PFSK-1 (cell line): ENCODE measurements around the gene SLC2A1.

ENCODE experiments used
- FOXP2 ChIP-seq: optimal IDR thresholded peaks from 2 replicates; pipeline ENCODE3; 2011; ENCODE audit warnings: borderline replicate concordance, control low read depth, inconsistent platforms; ENCODE audit not compliant: insufficient read depth; ENCODE audit errors: extremely low read length, extremely low read depth
- POLR2AphosphoS5 ChIP-seq: IDR thresholded peaks from 2 replicates; pipeline ENCODE4 v1.6.1; 2012; ENCODE audit warnings: low read depth, mild to moderate bottlenecking, control low read depth, low read length, moderate library complexity
- SIN3A ChIP-seq: IDR thresholded peaks from 2 replicates; pipeline ENCODE4 v1.6.1; 2012; ENCODE audit warnings: mild to moderate bottlenecking, low read length, moderate library complexity, borderline replicate concordance; ENCODE audit not compliant: insufficient read depth
- TAF1 ChIP-seq: IDR thresholded peaks from 2 replicates; pipeline ENCODE4 v1.6.1; 2012; ENCODE audit warnings: low read length, control low read depth, borderline replicate concordance; ENCODE audit not compliant: insufficient read depth
- TF ChIP-seq, protein P1 (sequence below), 2 experiments: IDR thresholded peaks; 2 replicates each; pipeline versions ENCODE4 v1.6.1 to v1.8.0; 2011 to 2012; ENCODE audit warnings: low read depth in 2 of 2, low read length in 2 of 2, control low read depth in 1 of 2, inconsistent platforms in 1 of 2, mild to moderate bottlenecking in 1 of 2, moderate library complexity in 1 of 2; ENCODE audit not compliant: insufficient read depth in 1 of 2

SLC2A1 gene

DNA sequence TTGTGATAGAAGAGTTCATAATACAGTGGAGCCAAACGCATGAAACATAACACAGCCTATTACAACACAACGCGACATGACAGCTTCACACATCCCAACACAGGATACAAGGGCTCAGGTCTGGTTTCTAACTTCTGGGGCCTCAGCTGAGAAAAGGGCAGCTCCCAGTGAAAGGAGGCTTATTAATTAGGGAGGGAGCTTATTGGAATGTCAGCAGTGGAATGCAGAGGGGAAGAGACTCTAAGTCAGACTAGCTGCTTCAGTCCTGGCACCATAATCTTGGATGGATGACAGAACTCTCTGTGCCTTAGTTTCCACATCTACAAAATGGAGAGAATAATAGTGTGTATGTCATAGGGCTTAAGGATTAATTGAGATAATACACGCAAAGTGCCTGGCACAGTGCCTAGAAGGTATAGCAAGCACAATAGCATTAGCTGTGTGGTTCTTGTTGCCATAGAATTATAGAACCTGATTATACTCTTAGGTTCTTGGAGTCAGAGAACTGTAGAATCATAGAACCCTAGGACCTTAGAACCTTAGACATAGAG, 22.7 kb upstream of the SLC2A1 start:
- TF ChIP-seq TAF1 = no peak
- TF ChIP-seq, protein P1, sequence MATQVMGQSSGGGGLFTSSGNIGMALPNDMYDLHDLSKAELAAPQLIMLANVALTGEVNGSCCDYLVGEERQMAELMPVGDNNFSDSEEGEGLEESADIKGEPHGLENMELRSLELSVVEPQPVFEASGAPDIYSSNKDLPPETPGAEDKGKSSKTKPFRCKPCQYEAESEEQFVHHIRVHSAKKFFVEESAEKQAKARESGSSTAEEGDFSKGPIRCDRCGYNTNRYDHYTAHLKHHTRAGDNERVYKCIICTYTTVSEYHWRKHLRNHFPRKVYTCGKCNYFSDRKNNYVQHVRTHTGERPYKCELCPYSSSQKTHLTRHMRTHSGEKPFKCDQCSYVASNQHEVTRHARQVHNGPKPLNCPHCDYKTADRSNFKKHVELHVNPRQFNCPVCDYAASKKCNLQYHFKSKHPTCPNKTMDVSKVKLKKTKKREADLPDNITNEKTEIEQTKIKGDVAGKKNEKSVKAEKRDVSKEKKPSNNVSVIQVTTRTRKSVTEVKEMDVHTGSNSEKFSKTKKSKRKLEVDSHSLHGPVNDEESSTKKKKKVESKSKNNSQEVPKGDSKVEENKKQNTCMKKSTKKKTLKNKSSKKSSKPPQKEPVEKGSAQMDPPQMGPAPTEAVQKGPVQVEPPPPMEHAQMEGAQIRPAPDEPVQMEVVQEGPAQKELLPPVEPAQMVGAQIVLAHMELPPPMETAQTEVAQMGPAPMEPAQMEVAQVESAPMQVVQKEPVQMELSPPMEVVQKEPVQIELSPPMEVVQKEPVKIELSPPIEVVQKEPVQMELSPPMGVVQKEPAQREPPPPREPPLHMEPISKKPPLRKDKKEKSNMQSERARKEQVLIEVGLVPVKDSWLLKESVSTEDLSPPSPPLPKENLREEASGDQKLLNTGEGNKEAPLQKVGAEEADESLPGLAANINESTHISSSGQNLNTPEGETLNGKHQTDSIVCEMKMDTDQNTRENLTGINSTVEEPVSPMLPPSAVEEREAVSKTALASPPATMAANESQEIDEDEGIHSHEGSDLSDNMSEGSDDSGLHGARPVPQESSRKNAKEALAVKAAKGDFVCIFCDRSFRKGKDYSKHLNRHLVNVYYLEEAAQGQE (IDR thresholded peaks at IDR 0.05; ENCODE audit: insufficient read depth in 1 of 2, low read depth in 2 of 2, low read length in 2 of 2) = no peak
- TF ChIP-seq FOXP2 = no peak
- no peak for TF ChIP-seq SIN3A
- TF ChIP-seq POLR2AphosphoS5 = no peak

DNA sequence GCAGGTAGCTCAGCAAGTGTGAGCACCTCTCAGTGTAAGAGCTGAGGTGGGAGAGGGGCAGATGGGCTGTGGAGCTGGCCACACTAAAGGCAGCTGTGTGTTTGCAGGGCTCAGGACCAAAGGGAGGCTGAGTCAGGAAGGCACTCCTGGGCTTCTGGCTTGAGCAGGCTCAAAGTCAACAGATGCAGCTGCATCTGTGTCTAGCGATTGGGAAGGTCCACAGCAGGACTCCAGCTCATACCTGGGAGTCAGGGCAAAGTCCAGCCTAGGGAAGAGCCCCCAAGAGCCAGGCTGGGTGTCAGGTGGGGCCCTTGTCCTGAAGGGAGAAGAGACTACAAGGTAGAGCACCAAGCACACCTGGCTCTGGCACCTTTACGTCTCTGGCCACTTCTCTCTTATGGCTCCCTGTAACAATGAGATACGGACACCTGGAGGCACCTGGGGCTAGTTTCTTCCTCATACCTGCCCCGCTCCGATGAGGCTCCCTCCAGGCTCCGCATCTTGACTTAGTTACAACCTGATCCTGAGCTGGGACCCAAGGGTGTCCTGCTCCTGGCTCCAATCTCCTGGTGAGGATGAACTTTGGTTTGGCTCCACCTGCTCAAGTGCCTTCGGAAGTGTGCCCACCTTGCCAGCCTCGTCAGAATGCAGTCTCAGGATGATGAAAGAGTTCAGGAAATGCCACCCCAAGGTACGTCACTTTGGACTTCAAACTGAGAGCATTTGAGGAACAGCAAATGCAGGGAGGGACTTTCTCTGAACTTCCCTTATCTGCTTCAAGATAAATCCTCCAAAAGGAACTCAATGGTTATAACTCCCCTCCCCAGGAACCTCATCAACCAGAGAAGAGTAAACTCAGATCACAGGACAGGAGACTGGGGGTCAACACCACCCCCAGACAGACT, 21.5 kb upstream of the SLC2A1 start:
- TF ChIP-seq FOXP2 (no peak), SIN3A (no peak), TAF1 (no peak), POLR2AphosphoS5 (no peak)
- TF ChIP-seq, protein P1 (IDR thresholded peaks at IDR 0.05; ENCODE audit: insufficient read depth in 1 of 2, low read depth in 2 of 2, low read length in 2 of 2) = no peak

DNA sequence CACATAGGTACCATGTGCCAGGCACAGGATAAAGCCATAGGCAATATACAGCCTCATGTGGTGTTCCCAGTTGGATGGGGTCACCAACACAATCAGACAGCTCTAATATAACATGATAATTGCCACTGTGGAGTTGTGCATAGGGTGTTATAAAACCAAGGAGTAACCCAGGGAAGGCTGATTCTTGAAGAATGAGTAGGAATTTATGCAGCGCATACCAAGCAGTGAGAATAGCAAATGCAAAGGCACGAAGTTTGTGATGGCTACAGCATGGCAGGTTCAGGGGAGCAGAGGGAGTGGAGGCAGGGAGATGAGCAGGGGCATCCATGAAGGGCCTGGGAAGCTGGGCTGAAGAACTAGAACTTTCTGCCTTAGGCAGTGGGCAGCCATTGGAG, 20.4 kb upstream of the SLC2A1 start:
- TF ChIP-seq POLR2AphosphoS5 = no peak
- TF ChIP-seq, protein P1 (IDR thresholded peaks at IDR 0.05; ENCODE audit: insufficient read depth in 1 of 2, low read depth in 2 of 2, low read length in 2 of 2) = no peak
- no peak for TF ChIP-seq TAF1
- no peak for TF ChIP-seq SIN3A
- TF ChIP-seq FOXP2 = no peak

DNA sequence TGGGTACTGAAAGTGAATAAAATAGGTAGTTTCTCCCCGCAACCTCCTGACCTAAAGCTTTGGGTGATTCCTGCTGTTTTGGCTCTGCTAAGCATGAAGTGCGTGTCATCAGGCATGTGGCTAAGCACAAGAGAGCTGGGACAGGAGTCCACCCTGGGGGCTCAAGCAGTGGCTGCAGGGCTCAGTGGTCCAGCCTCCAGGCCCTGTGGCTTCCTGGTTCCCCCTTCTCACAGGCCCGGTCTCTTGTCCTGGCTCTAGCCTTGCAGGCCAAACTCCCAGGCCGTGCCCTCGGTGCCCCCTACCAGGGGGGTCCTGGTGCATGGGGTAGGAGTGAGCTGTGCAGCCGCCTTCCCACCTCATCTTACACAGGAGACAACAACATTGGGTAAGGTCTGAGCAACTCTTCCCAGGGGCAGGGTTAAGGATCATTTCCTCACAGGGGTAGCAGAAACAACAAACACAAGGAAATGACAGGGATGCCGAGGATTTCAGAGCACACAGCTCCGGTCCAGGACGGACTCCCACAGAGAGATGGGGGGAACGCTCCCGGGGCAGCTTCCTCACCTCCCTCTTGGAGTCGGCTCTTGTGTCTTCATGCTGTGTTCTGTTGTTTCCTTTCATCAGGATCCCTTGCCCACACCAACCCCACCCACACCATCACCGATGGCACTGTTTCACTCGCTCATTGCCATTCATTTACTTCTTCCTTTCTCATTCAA, 19.8 kb upstream of the SLC2A1 start:
- no peak for TF ChIP-seq TAF1
- TF ChIP-seq SIN3A = no peak
- no peak for TF ChIP-seq FOXP2
- TF ChIP-seq, protein P1 (IDR thresholded peaks at IDR 0.05; ENCODE audit: insufficient read depth in 1 of 2, low read depth in 2 of 2, low read length in 2 of 2) = no peak
- TF ChIP-seq POLR2AphosphoS5 = no peak
